HepG2 (cell line): ENCODE results near the gene MYH7B. TPM values are rescaled to one million over a fixed set of nuclear protein-coding genes. Genes with fewer than 3 reads are reported as not detected.
A peak's percentile ranks its signal among the peaks of the same experiment; 100 is the strongest.

Experiments
- ATAC-seq: fragments of 200-7000 bp; cut with Tn5 transposase; 3 replicates; pipeline ENCODE4 v1.9.1; 2020; ENCODE audit warnings: mild to moderate bottlenecking, moderate library complexity
- BruUV-seq: library from RNA; stranded (reverse); fragments of 400-500 nt; replicated peaks from 2 replicates; lab custom pipeline; 2021; lab: Mats Ljungman, UMichigan
- CTCF ChIA-PET: fragments of 300-600 bp; formaldehyde crosslinking; extraction: SDS; loops from one replicate; lab custom pipeline; 2021; ENCODE audit warnings: low total read pairs, inconsistent platforms, low intra/inter-chr PET ratio; lab: Yijun Ruan, JAX
- POLR2A ChIA-PET: fragments of 350-600 bp; sonication (Branson Sonifier 250); formaldehyde crosslinking; loops from one replicate; lab custom pipeline; 2020; ENCODE audit warnings: antibody characterized with exemption, inconsistent platforms; lab: Yijun Ruan, JAX
- DNase-seq: peaks from one replicate; pipeline ENCODE4 v3.0.0-alpha.2; 2015; ENCODE audit warnings: low spot score
- FAIRE-seq: peaks from 3 replicates; lab custom pipeline; 2011; peaks lifted over from hg19 to GRCh38; lab: Jason Lieb, UNC
- H2AFZ ChIP-seq: one replicate; pipeline ENCODE4 v1.6.1; 2011; ENCODE audit warnings: low read length, inconsistent platforms
- H3K27ac ChIP-seq: fragments of 300-600 bp; 3 replicates; pipeline ENCODE4 v1.8.0; 2011; ENCODE audit warnings: mixed run types, mild to moderate bottlenecking, mixed read lengths, low read length, inconsistent platforms; ENCODE audit not compliant: insufficient read depth; ENCODE audit errors: extremely low read length
- H3K27me3 ChIP-seq, 2 experiments: fragments of 200-600 bp in 1 of 2; 2 replicates in 1 of 2; 3 replicates in 1 of 2; pipeline versions ENCODE4 v1.6.0 to v1.8.0; 2011; ENCODE audit warnings: low read length in 2 of 2, mild to moderate bottlenecking in 2 of 2, moderate library complexity in 2 of 2, inconsistent platforms in 1 of 2; ENCODE audit not compliant: insufficient read depth in 2 of 2, control insufficient read depth in 1 of 2
- H3K36me3 ChIP-seq, 2 experiments: fragments of 200-600 bp in 1 of 2; replicated peaks in 1 of 2; 2 replicates in 1 of 2; 3 replicates in 1 of 2; pipeline versions ENCODE4 v1.5.1 to v1.8.0; 2011; ENCODE audit warnings: low read length in 2 of 2, inconsistent platforms in 1 of 2; ENCODE audit not compliant: insufficient read depth in 2 of 2, control insufficient read depth in 1 of 2
- H3K4me1 ChIP-seq: 2 replicates; pipeline ENCODE4 v1.5.1; 2012; ENCODE audit warnings: low read length, inconsistent platforms; ENCODE audit not compliant: insufficient read depth
- H3K4me2 ChIP-seq: 2 replicates; pipeline ENCODE4 v1.6.0; 2011; ENCODE audit warnings: low read depth, low read length, inconsistent platforms
- H3K4me3 ChIP-seq, 3 experiments: fragments of 200-600 bp in 1 of 3; sonication (generic), shearing (Covaris generic) in 1 of 3; replicated peaks in 1 of 3; 2 replicates each; pipeline ENCODE4 v1.5.1; 2011 to 2016; ENCODE audit warnings: low read length in 3 of 3, inconsistent platforms in 2 of 3, low read depth in 2 of 3, mild to moderate bottlenecking in 2 of 3, control low read depth in 1 of 3, mixed read lengths in 1 of 3; ENCODE audit not compliant: insufficient read depth in 1 of 3
- H3K79me2 ChIP-seq: one replicate; pipeline ENCODE4 v1.6.1; 2011; ENCODE audit warnings: low read length, inconsistent platforms; ENCODE audit not compliant: insufficient read depth
- H3K9ac ChIP-seq: 2 replicates; pipeline ENCODE4 v1.6.0; 2011; ENCODE audit warnings: mild to moderate bottlenecking, low read depth, low read length, inconsistent platforms; ENCODE audit not compliant: insufficient read depth
- H3K9me3 ChIP-seq: 2 replicates; pipeline ENCODE4 v1.5.1; 2012; ENCODE audit warnings: mild to moderate bottlenecking, low read length
- H4K20me1 ChIP-seq: 2 replicates; pipeline ENCODE4 v1.6.0; 2011; ENCODE audit warnings: inconsistent platforms, mild to moderate bottlenecking, low read length, moderate library complexity; ENCODE audit not compliant: insufficient read depth
- ATF1 ChIP-seq: IDR thresholded peaks from 2 replicates; pipeline ENCODE4 v1.6.1; 2016; ENCODE audit warnings: mild to moderate bottlenecking, control low read depth
- BCL6 ChIP-seq: IDR thresholded peaks from 2 replicates; pipeline ENCODE4 v1.6.1; 2016; ENCODE audit warnings: missing genetic modification reagents, missing compliant biosample characterization
- NFRKB ChIP-seq: fragments of 450-650 bp; IDR thresholded peaks from 2 replicates; pipeline ENCODE4 v1.6.1; 2017
- SIX1 ChIP-seq: sonication (generic); formaldehyde crosslinking; IDR thresholded peaks from 2 replicates; pipeline ENCODE4 v1.4.0; 2020; ENCODE audit warnings: missing genetic modification reagents, borderline replicate concordance
- TCF7 ChIP-seq: sonication (generic); IDR thresholded peaks from 2 replicates; pipeline ENCODE4 v1.6.1; 2016; ENCODE audit warnings: antibody characterized with exemption, low read depth
- ZNF136 ChIP-seq: sonication (generic); formaldehyde crosslinking; IDR thresholded peaks from 2 replicates; pipeline ENCODE4 v1.8.1; 2022; ENCODE audit warnings: low read depth, mild to moderate bottlenecking, moderate library complexity, missing genetic modification reagents
- ZSCAN9 ChIP-seq: IDR thresholded peaks from 2 replicates; pipeline ENCODE4 v1.6.1; 2016; ENCODE audit warnings: borderline replicate concordance
- WGBS: methylation state at CpG from one replicate; pipeline ENCODE4 v1.1.6; 2017; ENCODE audit warnings: low lambda C conversion rate; 5-methylcytosine and 5-hydroxymethylcytosine counted together
- in situ Hi-C: cut with HindIII; loops from 2 replicates; pipeline ENCODE4 v1.10.0; 2017; ENCODE audit warnings: low pct_unique_long_range_greater_than_20kb; ENCODE audit not compliant: extremely low pct_ligation_motif_present
- intact Hi-C: fragments of 100-400 bp; cut with micrococcal nuclease; formaldehyde crosslinking; loops from one replicate; pipeline ENCODE4 v1.10.0; 2022; ENCODE audit not compliant: unreplicated experiment
- polyA plus RNA-seq, 8 experiments: library from polyadenylated mRNA; depleted of rRNA in 3 of 8; stranded (reverse) in 7 of 8; unstranded in 1 of 8; fragments of >200 nt; fragmentation: Illumina TruSeq in 4 of 8; extraction: Trizol in 4 of 8; gene quantifications; 2 replicates each; pipeline versions ENCODE4 v1.2.1 to v1.2.3, GENCODE V29; 2011 to 2016; ENCODE audit warnings: low read depth in 4 of 8, missing spikeins in 1 of 8, mixed read lengths in 1 of 8; ENCODE audit not compliant: insufficient read depth in 1 of 8
- total RNA-seq, 5 experiments: library from RNA; depleted of rRNA; stranded (reverse); fragments of >200 nt; fragmentation: Illumina TruSeq; extraction: Trizol; gene quantifications; 2 replicates each; pipeline ENCODE4 v1.2.3, GENCODE V29; 2016; ENCODE audit warnings: low read depth in 1 of 5
- TF ChIP-seq, protein P1 (sequence below): sonication (generic); formaldehyde crosslinking; IDR thresholded peaks from 2 replicates; pipeline ENCODE4 v1.5.1; 2020; ENCODE audit warnings: mild to moderate bottlenecking, missing genetic modification reagents, borderline replicate concordance

MYH7B gene
- total and polyA plus RNA-seq, 2 of the 13 experiments (the other 11 are each of a cell fraction or from before 2014, with no cell fraction given): 0.05 to 0.20 TPM

DNA sequence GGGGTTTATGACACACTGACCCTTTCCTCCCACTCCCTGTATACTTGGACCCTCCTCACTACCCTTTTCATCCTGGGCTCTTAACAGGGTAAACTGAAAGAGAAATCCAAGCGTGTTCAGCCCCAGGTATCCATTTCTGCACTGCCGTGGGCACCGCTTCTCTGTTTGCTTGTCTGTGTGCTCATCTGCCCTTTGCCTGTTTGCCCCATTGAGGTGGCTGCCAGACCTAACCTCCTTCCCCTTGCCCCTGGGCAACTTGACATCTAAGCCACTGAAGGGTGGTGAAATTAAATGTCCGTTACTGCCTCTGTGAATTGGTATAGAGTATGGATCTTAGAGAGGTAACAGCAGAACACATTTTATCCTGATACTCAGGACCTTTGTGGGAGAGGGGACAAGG lies 40.5 kb upstream of the MYH7B start (continued):
- TF ChIP-seq SIX1 (CRISPR knock-in tag) (no peak), BCL6 (no peak), ZSCAN9 (no peak)

- Histone ChIP-seq H3K9ac (no peak overlapping the region), H3K27ac (no peak overlapping the region), H3K4me2 (no peak overlapping the region), H3K79me2 (no peaks in the 10 kb centered on the region), H3K36me3 (peaks cover 2 to 28% of the 10 kb centered on the region in 2 experiments), H3K9me3 (no peaks in the 10 kb centered on the region), H3K4me3 (no peak overlapping the region), H3K27me3 (no peaks in the 10 kb centered on the region), H4K20me1 (no peaks in the 10 kb centered on the region), H3K4me1 (peaks cover 21% of the 10 kb centered on the region), H2AFZ (no peak overlapping the region)
- DNase-seq: no peak
- CTCF ChIA-PET: no interaction called here
- 86% methylated on average over 4 of the region's 4 CpGs for WGBS
- FAIRE-seq: no peak
- in situ Hi-C loops: no loop called here
- BruUV-seq: no TSS peak
- POLR2A ChIA-PET: interaction anchor here (1.3 kb wide), 1 partner anchor 39 kb away, joined by 3 read pairs; the partner anchor contains the start of gene ACSS2
- intact Hi-C loops: no loop called here
- TF ChIP-seq TCF7: no peak
- TF ChIP-seq ATF1 (CRISPR knock-in tag): 0 out of 2 replicates have a peak, but pooled peaks have one; percentile 18
- no peak for TF ChIP-seq NFRKB
- TF ChIP-seq, protein P1, sequence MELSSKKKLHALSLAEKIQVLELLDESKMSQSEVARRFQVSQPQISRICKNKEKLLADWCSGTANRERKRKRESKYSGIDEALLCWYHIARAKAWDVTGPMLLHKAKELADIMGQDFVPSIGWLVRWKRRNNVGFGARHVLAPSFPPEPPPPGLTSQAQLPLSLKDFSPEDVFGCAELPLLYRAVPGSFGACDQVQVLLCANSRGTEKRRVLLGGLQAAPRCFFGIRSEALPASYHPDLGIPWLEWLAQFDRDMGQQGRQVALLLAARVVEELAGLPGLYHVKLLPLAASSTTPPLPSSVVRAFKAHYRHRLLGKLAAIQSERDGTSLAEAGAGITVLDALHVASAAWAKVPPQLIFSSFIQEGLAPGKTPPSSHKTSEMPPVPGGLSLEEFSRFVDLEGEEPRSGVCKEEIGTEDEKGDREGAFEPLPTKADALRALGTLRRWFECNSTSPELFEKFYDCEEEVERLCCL (CRISPR knock-in tag): no peak
- no peak for TF ChIP-seq ZNF136 (CRISPR knock-in tag)
- ATAC-seq: no peak
Measured at GRCh38 chr20:34915749-34916455, 39.8 kb upstream of the MYH7B start.
